OCI-LY3 (cell line): ENCODE measurements around the gene PTDSS2.

Source experiments
- CTCF ChIP-seq: fragments of 200-600, 300-600 bp; sonication (generic); IDR thresholded peaks from 2 replicates; pipeline ENCODE4 v1.5.1; 2014; ENCODE audit warnings: antibody characterized with exemption, low read length, low read depth
- EZH2phosphoT487 ChIP-seq: fragments of 200-600 bp; shearing (Covaris generic); IDR thresholded peaks from 2 replicates; pipeline ENCODE4 v1.6.1; 2018; ENCODE audit warnings: antibody characterized with exemption, mixed run types, low read depth

DNA sequence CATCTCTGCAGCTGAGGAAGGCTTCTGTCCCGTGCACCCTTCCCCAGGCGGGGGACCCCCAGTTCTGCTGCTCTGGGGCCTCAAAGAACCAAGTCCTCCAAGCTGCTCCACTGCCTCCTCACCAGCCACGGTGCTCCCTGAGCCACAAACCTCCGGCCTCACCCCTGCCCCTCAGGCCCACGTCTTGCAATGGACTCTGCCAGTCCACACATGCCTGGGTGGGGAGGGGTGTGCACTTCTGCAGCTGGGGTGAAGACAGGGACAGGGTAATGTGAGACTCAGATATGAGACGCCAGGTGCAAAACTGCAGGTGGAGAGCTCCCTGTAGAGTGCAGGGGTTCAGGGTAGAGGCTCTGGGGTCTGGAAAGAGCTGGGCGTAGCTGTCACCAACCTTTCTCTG lies 3.2 kb upstream of the PTDSS2 start:
- TF ChIP-seq CTCF (no peak), EZH2phosphoT487 (no peak)
